GM12875 (cell line): ENCODE measurements around the gene EWSR1.
"Not testable (repeated sequence)": the region's sequence is repeated elsewhere in the genome, so short reads cannot be mapped to it uniquely, and the experiment has no call there.

ENCODE experiments used
- H3K4me3 ChIP-seq: one replicate; pipeline ENCODE4 v1.5.1; 2011; ENCODE audit warnings: low read depth, low read length, control low read depth
- TF ChIP-seq, protein P1 (sequence below): IDR thresholded peaks from 2 replicates; pipeline ENCODE4 v1.5.1; 2011; ENCODE audit warnings: low read depth, mild to moderate bottlenecking, control low read depth, inconsistent platforms, low read length, moderate library complexity, borderline replicate concordance; ENCODE audit not compliant: insufficient read depth

The EWSR1 gene

DNA sequence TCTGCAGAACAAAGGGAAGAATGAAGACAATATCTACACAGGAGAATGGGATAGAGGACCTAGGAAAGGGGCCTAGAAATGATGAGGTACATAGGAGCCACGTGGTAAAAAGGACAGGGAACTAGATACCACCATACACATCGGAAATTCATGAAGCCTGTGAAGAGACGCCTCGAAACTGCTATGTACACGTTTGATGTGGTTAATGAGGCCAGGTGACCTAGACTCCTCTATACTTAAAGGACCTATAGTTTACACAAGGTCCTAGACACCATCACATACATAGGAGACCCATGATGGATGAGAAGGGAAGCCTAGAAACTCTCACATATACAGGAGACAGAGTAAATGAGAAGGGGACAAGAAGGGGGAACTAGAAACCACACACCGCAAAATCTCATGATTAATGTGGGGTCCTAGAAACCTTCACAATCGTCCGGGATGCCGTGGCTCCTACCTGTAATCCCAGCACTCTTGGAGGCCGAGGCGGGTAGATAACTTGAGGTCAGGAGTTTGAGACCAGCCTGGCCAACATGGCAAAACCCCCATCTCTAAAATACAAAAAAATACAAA lies 24.1 kb upstream of the EWSR1 start:
- TF ChIP-seq, protein P1, sequence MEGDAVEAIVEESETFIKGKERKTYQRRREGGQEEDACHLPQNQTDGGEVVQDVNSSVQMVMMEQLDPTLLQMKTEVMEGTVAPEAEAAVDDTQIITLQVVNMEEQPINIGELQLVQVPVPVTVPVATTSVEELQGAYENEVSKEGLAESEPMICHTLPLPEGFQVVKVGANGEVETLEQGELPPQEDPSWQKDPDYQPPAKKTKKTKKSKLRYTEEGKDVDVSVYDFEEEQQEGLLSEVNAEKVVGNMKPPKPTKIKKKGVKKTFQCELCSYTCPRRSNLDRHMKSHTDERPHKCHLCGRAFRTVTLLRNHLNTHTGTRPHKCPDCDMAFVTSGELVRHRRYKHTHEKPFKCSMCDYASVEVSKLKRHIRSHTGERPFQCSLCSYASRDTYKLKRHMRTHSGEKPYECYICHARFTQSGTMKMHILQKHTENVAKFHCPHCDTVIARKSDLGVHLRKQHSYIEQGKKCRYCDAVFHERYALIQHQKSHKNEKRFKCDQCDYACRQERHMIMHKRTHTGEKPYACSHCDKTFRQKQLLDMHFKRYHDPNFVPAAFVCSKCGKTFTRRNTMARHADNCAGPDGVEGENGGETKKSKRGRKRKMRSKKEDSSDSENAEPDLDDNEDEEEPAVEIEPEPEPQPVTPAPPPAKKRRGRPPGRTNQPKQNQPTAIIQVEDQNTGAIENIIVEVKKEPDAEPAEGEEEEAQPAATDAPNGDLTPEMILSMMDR: no peak

DNA sequence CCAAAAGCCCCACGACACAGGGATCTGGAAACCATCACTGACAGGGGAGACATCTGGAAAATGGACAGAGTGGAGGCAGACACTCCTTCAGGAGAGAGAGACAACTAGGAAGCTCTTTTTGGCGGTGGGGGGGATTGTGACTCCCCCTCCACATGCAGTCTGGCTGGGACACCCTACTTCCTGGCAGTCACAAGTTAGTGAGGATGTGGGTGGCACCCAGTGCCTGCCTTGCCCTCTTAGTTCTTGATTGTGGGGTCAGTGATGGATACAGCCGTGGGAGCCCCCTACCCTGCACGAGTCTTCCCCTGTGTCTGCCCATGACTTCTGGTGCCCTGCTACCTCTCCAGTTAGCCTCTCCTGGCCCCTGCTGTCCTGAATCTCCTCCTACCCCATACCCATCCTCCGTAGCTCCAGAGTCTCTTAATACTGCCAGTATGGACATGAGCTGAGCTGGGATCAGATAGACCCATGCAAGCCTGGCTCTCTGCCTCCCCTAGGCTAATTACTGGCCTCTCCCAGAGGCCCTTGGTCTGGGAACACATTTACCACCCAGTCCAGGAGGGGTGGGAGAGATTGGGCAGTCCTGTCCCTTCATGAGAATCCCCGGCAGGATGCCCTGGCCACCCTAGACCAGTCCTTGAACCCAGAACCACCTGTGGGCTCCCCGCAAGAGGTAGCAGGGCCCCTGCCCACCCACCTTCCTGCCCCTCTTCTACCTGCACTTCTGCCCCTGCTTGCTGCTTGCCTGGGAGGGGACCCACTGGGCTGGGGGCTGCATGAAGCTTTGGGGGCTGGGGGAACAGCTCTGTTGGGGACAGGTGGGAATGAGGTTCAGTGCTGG lies 23.1 kb upstream of the EWSR1 start:
- no peak overlapping the region for H3K4me3 ChIP-seq
- TF ChIP-seq, protein P1: no peak

More for the DNA sequence above, 24.1 kb upstream of the EWSR1 start:
- no peak overlapping the region for H3K4me3 ChIP-seq

DNA sequence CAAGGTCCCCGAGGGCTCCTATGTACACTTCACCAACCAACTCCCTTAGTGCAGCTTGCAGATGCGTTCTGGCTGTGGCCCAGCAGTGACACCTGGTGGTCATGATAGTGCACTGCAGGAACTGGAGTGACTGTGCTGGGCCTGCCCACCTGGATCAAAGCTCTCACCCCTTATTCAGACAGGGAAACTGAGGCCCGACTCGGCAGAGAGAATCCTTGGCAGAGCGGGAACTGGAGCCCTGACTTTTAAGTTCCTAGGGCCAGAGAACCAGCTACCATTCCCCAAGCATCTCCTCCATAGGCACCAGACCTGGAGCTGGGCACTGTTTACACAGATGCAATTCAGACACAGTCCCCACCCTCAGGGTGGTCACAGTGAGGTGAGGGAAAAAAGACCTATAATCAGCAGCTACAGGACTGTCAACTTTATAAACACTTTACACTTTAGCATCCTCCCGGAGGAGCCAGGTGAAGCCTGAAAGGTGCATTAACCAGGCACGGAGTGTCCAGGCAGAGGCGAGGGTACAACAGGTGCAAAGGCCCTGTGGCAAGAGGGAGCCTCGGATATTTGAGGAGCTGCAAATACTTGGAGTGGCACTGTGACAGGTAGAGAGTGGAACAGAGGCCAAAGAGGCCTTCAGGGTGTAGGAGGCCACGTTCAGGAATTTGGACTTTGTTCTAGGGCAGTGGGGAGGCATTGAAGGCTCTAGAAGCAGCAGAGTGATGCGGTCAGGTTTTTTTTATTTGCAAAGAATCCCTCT lies 22.3 kb upstream of the EWSR1 start:
- H3K4me3 ChIP-seq: no peak overlapping the region
- TF ChIP-seq, protein P1: peak; percentile 99

DNA sequence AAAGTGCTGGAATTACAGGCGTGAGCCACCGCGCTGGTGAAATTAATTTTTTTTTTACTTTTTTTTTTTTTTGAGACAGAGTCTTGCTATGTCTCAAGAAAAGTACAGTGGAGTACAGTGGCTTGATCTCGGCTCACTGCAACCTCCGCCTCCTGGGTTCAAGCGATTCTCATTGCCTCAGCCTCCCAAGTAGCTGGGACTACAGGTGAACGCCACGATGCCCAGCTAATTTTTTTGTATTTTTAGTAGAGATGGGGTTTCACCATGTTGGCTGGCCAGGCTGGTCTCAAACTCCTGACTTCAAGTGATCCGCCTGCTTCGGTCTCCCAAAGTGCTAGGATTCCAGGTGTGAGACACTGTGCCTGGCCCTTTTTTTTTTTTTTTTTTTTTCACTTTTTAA lies 20.2 kb upstream of the EWSR1 start:
- not testable (repeated sequence) for H3K4me3 ChIP-seq

DNA sequence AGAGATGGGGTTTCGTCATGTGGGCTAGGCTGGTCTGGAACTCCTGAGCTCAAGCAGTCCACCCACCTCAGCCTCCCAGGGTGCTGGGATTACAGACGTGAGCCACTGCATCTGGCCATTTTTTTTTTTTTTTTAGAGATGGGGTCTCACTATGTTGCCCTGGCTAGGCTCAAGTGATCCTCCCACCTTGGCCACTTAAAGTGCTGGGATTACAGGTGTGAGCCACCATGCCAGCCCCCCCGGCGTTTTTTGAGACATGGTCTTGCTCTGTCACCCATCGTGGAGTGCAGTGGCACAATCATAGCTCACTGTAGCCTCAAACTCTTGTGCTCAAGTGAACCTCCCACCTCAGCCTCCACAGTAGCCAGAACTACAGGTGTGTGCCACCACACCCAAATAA lies 16.8 kb upstream of the EWSR1 start:
- H3K4me3 ChIP-seq: no peak overlapping the region
- TF ChIP-seq, protein P1: no peak

DNA sequence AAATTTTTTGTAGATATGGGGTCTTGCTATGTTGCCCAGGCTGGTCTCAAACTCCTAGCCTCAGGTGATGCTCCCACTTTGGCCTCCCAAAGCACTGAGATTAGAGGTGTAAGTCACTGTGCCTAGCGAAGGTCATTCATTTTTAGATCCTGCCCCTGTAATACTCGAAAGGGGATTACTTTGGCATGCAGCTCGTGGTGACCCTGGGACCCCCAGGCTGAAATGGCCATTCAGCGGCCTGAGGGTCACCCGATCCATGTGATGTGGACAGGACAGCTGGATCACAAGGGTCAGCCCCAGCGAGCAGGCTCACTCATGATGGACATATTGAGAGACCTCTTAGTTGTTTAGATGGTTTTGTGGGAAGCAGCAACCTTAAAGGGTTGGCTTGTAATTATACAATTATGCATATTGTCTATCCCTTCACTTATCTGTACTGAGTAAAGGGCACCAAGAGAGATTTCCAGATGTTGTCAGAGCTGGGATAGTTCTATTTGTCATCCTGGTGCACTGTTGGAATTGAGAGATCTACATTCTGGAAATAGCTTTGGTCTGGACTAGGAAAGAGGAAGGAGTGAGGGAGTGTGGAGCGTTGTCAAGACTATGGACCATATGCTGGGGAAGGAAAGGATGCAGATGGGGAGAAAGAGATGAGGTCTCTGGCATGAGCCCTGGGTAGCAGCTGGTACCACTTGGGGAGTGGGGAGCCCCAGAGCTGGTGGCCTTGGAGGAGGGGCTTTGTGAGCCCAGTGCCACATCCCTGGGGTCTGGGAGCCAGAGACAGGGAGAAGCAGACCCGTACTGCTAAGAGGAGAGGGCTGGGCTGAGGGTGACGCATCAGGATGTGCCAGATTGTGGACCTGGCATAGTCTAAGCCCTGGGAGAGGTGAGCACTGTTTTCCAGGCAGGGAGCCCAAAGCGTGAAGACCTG lies 15.8 kb upstream of the EWSR1 start:
- TF ChIP-seq, protein P1: no peak
- H3K4me3 ChIP-seq: no peak overlapping the region

DNA sequence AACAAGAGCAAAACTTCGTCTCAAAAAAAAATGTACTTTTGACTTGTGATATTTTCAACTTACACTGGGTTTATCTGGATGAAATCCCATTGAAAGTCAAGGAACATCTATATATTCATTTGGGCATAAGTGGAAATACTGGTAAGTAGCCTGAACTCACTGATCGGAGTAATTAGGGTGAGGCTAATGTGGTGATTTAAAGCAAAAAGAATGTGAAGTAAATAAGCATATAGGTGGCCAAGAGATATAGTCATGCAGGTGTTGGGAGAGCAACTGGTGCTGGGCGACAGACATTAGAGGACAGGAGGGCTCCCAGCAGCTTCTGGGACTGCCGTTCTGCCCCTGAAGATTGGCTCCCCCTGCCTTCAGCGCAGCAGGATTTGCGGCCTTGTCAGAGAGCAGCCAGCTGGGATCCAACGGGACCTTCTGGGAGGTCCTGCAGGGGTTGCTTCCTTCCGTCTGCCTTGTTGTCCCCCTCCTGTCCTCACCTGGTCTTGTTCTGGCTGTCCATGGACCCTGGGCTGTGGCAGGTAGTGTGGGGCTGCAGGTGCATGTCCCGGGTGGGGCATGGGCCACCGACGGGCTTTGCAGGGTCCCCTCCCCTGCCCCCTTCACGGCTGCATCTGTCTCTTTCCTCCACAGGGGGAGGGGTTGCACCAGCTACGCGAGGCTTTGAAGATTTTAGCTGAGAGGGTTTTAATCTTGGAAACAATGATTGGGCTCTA lies 14.3 kb upstream of the EWSR1 start:
- TF ChIP-seq, protein P1: no peak
- no peak overlapping the region for H3K4me3 ChIP-seq
